ENCODE results near the gene CARD19.

Gene CARD19

DNA sequence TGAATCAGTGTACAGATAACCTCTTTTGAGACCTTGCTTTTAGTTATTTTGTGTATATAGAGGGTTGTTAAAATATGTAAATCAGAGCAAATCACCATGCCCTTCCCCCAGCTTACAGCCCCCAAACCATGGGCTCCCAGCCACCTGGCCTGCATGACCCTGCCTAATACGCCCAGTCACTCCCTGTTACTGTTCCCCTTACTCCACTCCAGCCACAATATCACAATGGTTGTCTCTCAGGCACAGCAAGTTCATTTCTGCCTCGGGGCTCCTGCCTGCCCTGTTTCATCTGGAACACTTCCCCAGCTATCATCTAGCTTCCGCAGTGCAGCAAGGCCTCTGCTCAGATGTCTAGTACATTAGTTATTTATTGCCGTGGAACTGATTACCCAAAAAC is 5.0 kb upstream of the CARD19 start:
- POLR2A ChIA-PET, result interaction anchor here (0.7 kb wide), 1 partner anchor 26 kb away, joined by 3 read pairs; no protein-coding TSS in a partner anchor
- Histone ChIP-seq H3K9me3 (ENCODE audit: control insufficient read depth, insufficient read depth, low read depth, low read length) (no peaks in the 10 kb centered on the region), H3K4me1 (ENCODE audit: control insufficient read depth, insufficient read depth, low read length) (no peaks in the 10 kb centered on the region), H3K4me3 (ENCODE audit: low read depth, low read length) (no peak overlapping the region), H3K36me3 (ENCODE audit: control insufficient read depth in 2 of 2, insufficient read depth in 1 of 2, low read length in 2 of 2) (no peaks in the 10 kb centered on the region), H3K27ac (ENCODE audit: extremely low read depth, low read depth, low read length) (no peak overlapping the region)
- TF ChIP-seq ZNF670 (tag by site-specific recombination; IDR thresholded peaks at IDR 0.05; ENCODE audit: low read depth), result no peak
- no peak for TF ChIP-seq ZNF132 (tag by site-specific recombination; IDR thresholded peaks at IDR 0.05; ENCODE audit: borderline replicate concordance)
- no peak for TF ChIP-seq ZNF138 (tag by site-specific recombination; IDR thresholded peaks at IDR 0.05; ENCODE audit: borderline replicate concordance)
- no peak for TF ChIP-seq ZNF169 (tag by site-specific recombination; IDR thresholded peaks at IDR 0.05)
- TF ChIP-seq, protein P1, sequence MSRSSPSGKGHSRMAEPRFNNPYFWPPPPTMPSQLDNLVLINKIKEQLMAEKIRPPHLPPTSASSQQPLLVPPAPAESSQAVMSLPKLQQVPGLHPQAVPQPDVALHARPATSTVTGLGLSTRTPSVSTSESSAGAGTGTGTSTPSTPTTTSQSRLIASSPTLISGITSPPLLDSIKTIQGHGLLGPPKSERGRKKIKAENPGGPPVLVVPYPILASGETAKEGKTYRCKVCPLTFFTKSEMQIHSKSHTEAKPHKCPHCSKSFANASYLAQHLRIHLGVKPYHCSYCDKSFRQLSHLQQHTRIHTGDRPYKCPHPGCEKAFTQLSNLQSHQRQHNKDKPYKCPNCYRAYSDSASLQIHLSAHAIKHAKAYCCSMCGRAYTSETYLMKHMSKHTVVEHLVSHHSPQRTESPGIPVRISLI (tag by site-specific recombination; IDR thresholded peaks at IDR 0.05), result no peak
- no peak for TF ChIP-seq ZNF701 (tag by site-specific recombination; IDR thresholded peaks at IDR 0.05)
- no peak for TF ChIP-seq KLF1 (tag by site-specific recombination; IDR thresholded peaks at IDR 0.05)
- no peak for TF ChIP-seq KLF7 (tag by site-specific recombination; IDR thresholded peaks at IDR 0.05; ENCODE audit: borderline replicate concordance)
- TF ChIP-seq ZNF791 (tag by site-specific recombination; IDR thresholded peaks at IDR 0.05), result no peak
- TF ChIP-seq ZNF544 (tag by site-specific recombination; IDR thresholded peaks at IDR 0.05), result no peak
- TF ChIP-seq ZNF121 (tag by site-specific recombination; IDR thresholded peaks at IDR 0.05), result no peak
- TF ChIP-seq OVOL3 (tag by site-specific recombination; IDR thresholded peaks at IDR 0.05), result no peak
- TF ChIP-seq, protein P2, sequence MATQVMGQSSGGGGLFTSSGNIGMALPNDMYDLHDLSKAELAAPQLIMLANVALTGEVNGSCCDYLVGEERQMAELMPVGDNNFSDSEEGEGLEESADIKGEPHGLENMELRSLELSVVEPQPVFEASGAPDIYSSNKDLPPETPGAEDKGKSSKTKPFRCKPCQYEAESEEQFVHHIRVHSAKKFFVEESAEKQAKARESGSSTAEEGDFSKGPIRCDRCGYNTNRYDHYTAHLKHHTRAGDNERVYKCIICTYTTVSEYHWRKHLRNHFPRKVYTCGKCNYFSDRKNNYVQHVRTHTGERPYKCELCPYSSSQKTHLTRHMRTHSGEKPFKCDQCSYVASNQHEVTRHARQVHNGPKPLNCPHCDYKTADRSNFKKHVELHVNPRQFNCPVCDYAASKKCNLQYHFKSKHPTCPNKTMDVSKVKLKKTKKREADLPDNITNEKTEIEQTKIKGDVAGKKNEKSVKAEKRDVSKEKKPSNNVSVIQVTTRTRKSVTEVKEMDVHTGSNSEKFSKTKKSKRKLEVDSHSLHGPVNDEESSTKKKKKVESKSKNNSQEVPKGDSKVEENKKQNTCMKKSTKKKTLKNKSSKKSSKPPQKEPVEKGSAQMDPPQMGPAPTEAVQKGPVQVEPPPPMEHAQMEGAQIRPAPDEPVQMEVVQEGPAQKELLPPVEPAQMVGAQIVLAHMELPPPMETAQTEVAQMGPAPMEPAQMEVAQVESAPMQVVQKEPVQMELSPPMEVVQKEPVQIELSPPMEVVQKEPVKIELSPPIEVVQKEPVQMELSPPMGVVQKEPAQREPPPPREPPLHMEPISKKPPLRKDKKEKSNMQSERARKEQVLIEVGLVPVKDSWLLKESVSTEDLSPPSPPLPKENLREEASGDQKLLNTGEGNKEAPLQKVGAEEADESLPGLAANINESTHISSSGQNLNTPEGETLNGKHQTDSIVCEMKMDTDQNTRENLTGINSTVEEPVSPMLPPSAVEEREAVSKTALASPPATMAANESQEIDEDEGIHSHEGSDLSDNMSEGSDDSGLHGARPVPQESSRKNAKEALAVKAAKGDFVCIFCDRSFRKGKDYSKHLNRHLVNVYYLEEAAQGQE (tag by site-specific recombination; IDR thresholded peaks at IDR 0.05), result no peak
- no peak for TF ChIP-seq ZNF529 (tag by site-specific recombination; IDR thresholded peaks at IDR 0.05; ENCODE audit: insufficient replicate concordance)
- TF ChIP-seq KLF10 (tag by site-specific recombination; IDR thresholded peaks at IDR 0.05), result no peak
- CTCF ChIA-PET, result interaction anchor here (1.1 kb wide), 1 partner anchor 18 kb away, joined by 4 read pairs; no protein-coding TSS in a partner anchor

DNA sequence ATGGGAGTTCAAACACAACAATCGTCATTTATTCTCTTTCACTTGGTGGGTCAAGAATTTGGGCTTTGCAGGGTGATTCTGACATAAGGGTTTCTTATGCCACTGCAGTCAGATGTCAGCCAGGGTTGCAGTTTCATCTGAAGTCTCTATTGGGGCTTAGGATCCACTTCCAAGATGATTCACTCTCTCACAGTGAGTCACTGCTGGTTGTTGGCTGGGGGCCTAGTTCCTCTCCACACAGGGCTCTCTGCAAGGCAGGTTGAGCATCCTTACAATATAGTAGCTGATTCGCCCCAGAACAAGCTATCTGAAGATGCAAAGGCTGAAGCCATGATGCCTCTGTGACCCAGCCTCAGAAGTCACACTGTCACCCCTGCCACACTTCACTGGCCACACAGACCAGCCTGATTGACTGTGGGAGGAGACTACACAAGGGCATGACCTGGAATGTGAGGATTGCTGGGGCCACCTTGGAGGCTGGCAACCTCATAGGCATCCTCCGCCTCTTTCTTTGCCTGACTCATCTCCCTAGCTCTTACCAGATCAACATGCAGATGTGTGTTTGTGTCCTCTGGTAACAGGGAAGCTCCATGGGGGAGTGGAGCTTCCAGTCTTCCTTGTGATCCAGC is 4.5 kb upstream of the CARD19 start:
- H3K36me3 ChIP-seq (ENCODE audit: control insufficient read depth in 2 of 2, insufficient read depth in 1 of 2, low read length in 2 of 2), result no peaks in the 10 kb centered on the region
- TF ChIP-seq KLF8 (tag by site-specific recombination; IDR thresholded peaks at IDR 0.05) (no peak), ZNF132 (tag by site-specific recombination; IDR thresholded peaks at IDR 0.05; ENCODE audit: borderline replicate concordance) (no peak), SCRT1 (tag by site-specific recombination; IDR thresholded peaks at IDR 0.05; ENCODE audit: borderline replicate concordance) (no peak), ZNF394 (tag by site-specific recombination; IDR thresholded peaks at IDR 0.05; ENCODE audit: borderline replicate concordance) (peak; percentile 23; the same call in 1 of the 2 replicates), ZNF623 (tag by site-specific recombination; IDR thresholded peaks at IDR 0.05) (peak; percentile 11; the same call in 1 of the 2 replicates), GFI1B (tag by site-specific recombination; IDR thresholded peaks at IDR 0.05) (no peak), YY1 (tag by site-specific recombination; IDR thresholded peaks at IDR 0.05) (no peak), ZNF10 (tag by site-specific recombination; IDR thresholded peaks at IDR 0.05) (no peak), ZNF37A (tag by site-specific recombination; IDR thresholded peaks at IDR 0.05) (no peak), SP7 (tag by site-specific recombination; IDR thresholded peaks at IDR 0.05) (peak; percentile 28; the same call in 1 of the 2 replicates), MZF1 (tag by site-specific recombination; IDR thresholded peaks at IDR 0.05; ENCODE audit: borderline replicate concordance) (no peak), ZNF600 (tag by site-specific recombination; IDR thresholded peaks at IDR 0.05) (no peak), ZNF366 (tag by site-specific recombination; conservative IDR thresholded peaks at IDR 0.05) (0 out of 2 replicates have a peak, but pooled peaks have one; percentile 15), BCL11B (tag by site-specific recombination; IDR thresholded peaks at IDR 0.05; ENCODE audit: low read depth) (no peak), GLIS1 (tag by site-specific recombination; IDR thresholded peaks at IDR 0.05) (no peak), SP2 (tag by site-specific recombination; IDR thresholded peaks at IDR 0.05) (no peak), ZNF391 (tag by site-specific recombination; IDR thresholded peaks at IDR 0.05; ENCODE audit: borderline replicate concordance, low read depth) (no peak)

More for the DNA sequence above, 4.5 kb upstream of the CARD19 start:
- H3K9me3 ChIP-seq (ENCODE audit: control insufficient read depth, insufficient read depth, low read depth, low read length), result no peaks in the 10 kb centered on the region
- ChIA-PET POLR2A (no interaction called here), CTCF (interaction anchor here (0.7 to 1.1 kb wide), 3 partner anchors 17 to 150 kb away, joined by 3 to 4 read pairs (median 3); no protein-coding TSS in a partner anchor)
- no peak overlapping the region for H3K27ac ChIP-seq (ENCODE audit: extremely low read depth, low read depth, low read length)
- no peak overlapping the region for H3K4me3 ChIP-seq (ENCODE audit: low read depth, low read length)
- no peaks in the 10 kb centered on the region for H3K4me1 ChIP-seq (ENCODE audit: control insufficient read depth, insufficient read depth, low read length)

All from HEK293 (cell line).